HG02642 (cell line): ENCODE data around the gene COPS4.

Experiments
- ATAC-seq: cut with Tn5 transposase; IDR thresholded peaks from one replicate; pipeline ENCODE4 v1.9.1; 2021; ENCODE audit warnings: mild to moderate bottlenecking; ENCODE audit not compliant: unreplicated experiment, poor library complexity

The COPS4 gene

GRCh38 chr4:83114576-83114975 lies 79.6 kb downstream of the COPS4 start, which contains the start of gene PLAC8:
Gene PLAC8 (minus strand): TSS chr4:83114729. CDS start chr4:83107921, 6,808 bp downstream.
- ATAC-seq = peak; percentile 28

GRCh38 chr4:83115000-83115399 lies 80.0 kb downstream of the COPS4 start:
- ATAC-seq = no peak

GRCh38 chr4:83115656-83116285 lies 80.8 kb downstream of the COPS4 start:
- no peak for ATAC-seq

GRCh38 chr4:83118869-83119268 lies 83.9 kb downstream of the COPS4 start:
- no peak for ATAC-seq

- ATAC-seq = no peak
These were observed 86.3 kb downstream of the COPS4 start for GRCh38 chr4:83121246-83121645.

GRCh38 chr4:83124111-83124780 lies 89.3 kb downstream of the COPS4 start:
- peak; percentile 52 for ATAC-seq
